GM12878 (cell line): ENCODE measurements around the gene CCL4.

Experiments used
- EP300 ChIP-seq, 2 experiments: fragments of 150-350 bp in 1 of 2; IDR thresholded peaks; 2 replicates each; pipeline ENCODE4 v1.6.1; 2011 to 2012; ENCODE audit warnings: low read depth in 2 of 2, low read length in 2 of 2, borderline replicate concordance in 1 of 2, improper control_type of control experiment in 1 of 2, inconsistent platforms in 1 of 2; ENCODE audit not compliant: control insufficient read depth in 1 of 2
- GABPA ChIP-seq: IDR thresholded peaks from 2 replicates; pipeline ENCODE4 v1.6.1; 2014; ENCODE audit warnings: antibody characterized with exemption, low read depth, mild to moderate bottlenecking, inconsistent platforms
- USF2 ChIP-seq: IDR thresholded peaks from 2 replicates; pipeline ENCODE4 v1.6.1; 2011; ENCODE audit warnings: low read depth, low read length, improper control_type of control experiment, borderline replicate concordance
- TF ChIP-seq, protein P1 (sequence below), 3 experiments: IDR thresholded peaks in 2 of 3; conservative IDR thresholded peaks in 1 of 3; 2 replicates each; pipeline ENCODE4 v1.5.1; 2011; ENCODE audit warnings: low read depth in 3 of 3, low read length in 3 of 3, mild to moderate bottlenecking in 3 of 3, control low read depth in 2 of 3, moderate library complexity in 2 of 3, inconsistent platforms in 1 of 3, mixed read lengths in 1 of 3; ENCODE audit not compliant: control insufficient read depth in 2 of 3, insufficient read depth in 1 of 3; ENCODE audit errors: extremely low read depth in 1 of 3
- TF ChIP-seq, protein P2 (sequence below): IDR thresholded peaks from 2 replicates; pipeline ENCODE4 v1.6.1; 2012; ENCODE audit warnings: mild to moderate bottlenecking, low read depth, low read length

GRCh38 chr17:36118477-36119353 lies 15.1 kb downstream of the CCL4 start:
- TF ChIP-seq, protein P1, sequence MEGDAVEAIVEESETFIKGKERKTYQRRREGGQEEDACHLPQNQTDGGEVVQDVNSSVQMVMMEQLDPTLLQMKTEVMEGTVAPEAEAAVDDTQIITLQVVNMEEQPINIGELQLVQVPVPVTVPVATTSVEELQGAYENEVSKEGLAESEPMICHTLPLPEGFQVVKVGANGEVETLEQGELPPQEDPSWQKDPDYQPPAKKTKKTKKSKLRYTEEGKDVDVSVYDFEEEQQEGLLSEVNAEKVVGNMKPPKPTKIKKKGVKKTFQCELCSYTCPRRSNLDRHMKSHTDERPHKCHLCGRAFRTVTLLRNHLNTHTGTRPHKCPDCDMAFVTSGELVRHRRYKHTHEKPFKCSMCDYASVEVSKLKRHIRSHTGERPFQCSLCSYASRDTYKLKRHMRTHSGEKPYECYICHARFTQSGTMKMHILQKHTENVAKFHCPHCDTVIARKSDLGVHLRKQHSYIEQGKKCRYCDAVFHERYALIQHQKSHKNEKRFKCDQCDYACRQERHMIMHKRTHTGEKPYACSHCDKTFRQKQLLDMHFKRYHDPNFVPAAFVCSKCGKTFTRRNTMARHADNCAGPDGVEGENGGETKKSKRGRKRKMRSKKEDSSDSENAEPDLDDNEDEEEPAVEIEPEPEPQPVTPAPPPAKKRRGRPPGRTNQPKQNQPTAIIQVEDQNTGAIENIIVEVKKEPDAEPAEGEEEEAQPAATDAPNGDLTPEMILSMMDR (IDR thresholded peaks at IDR 0.05 in 2 of 3, conservative IDR thresholded peaks at IDR 0.05 in 1 of 3; ENCODE audit: control insufficient read depth in 2 of 3, extremely low read depth in 1 of 3, insufficient read depth in 1 of 3, low read depth in 3 of 3, low read length in 3 of 3): no peak
- TF ChIP-seq EP300 (IDR thresholded peaks at IDR 0.05; ENCODE audit: borderline replicate concordance in 1 of 2, control insufficient read depth in 1 of 2, low read depth in 2 of 2, low read length in 2 of 2) (peak; percentile 25 to 35; a peak in 1 of 4 replicates), GABPA (no peak), USF2 (no peak)
- TF ChIP-seq, protein P2, sequence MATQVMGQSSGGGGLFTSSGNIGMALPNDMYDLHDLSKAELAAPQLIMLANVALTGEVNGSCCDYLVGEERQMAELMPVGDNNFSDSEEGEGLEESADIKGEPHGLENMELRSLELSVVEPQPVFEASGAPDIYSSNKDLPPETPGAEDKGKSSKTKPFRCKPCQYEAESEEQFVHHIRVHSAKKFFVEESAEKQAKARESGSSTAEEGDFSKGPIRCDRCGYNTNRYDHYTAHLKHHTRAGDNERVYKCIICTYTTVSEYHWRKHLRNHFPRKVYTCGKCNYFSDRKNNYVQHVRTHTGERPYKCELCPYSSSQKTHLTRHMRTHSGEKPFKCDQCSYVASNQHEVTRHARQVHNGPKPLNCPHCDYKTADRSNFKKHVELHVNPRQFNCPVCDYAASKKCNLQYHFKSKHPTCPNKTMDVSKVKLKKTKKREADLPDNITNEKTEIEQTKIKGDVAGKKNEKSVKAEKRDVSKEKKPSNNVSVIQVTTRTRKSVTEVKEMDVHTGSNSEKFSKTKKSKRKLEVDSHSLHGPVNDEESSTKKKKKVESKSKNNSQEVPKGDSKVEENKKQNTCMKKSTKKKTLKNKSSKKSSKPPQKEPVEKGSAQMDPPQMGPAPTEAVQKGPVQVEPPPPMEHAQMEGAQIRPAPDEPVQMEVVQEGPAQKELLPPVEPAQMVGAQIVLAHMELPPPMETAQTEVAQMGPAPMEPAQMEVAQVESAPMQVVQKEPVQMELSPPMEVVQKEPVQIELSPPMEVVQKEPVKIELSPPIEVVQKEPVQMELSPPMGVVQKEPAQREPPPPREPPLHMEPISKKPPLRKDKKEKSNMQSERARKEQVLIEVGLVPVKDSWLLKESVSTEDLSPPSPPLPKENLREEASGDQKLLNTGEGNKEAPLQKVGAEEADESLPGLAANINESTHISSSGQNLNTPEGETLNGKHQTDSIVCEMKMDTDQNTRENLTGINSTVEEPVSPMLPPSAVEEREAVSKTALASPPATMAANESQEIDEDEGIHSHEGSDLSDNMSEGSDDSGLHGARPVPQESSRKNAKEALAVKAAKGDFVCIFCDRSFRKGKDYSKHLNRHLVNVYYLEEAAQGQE: no peak
